Stimulated activated CD8-positive, alpha-beta memory T cell treated with anti-CD3 and anti-CD28 coated beads, Interleukin-15, amount 100 ng/mL, for 4 hours (primary cell): ENCODE data around the gene ATG10.
"Not testable (repeated sequence)": the region's sequence is repeated elsewhere in the genome, so short reads cannot be mapped to it uniquely, and the experiment has no call there.

ENCODE experiments used
- DNase-seq, 2 donors: peaks; one replicate each; pipeline ENCODE4 v3.0.0-alpha.2; 2020; ENCODE audit warnings: low read depth in 2 of 2

The ATG10 gene

DNA sequence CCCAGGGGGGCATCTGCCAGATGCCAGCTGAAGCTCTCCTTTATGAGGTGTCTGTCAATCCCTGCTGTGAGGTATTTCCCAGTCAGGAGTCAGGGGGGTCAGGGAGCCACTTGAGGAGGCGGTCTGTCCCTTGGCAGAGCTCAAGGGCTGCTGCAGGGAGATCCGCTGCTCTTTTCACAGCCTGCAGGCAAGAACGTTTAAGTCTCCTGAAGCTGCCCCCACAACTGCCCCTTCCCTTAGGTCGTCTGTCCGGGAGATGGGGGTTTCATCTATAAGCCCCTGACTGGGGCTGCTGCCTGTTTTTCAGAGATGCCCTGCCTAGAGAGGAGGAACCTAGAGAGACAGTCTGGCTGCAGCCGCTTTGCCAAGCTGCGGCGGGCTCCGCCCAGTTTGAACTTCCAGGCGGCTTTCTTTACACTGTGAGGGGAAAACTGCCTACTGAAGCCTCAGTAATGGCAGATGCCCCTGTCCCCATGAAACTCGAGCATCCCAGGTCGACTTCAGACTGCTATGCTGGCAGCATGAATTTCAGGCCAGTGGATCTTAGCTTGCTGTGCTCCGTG is 158.0 kb downstream of the ATG10 start:
- no peak for DNase-seq

DNA sequence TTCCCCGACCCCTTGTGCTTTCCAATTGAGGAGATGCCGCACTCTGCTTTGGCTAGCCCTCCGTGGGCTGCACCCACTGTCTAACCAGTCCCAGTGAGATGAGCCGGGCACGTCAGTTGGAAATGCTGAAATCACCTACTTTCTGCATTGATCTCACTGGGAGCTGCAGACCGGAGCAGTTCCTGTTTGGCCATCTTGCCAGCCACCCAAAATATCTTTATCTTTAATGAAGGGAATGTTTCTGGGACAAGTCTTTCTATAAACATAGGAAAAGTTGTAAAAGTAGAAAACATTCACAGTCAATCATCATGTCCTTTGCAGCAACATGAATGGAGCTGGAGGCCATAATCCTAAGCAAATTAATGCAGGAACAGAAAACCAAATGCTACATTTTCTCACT is 158.8 kb downstream of the ATG10 start:
- no peak for DNase-seq

DNA sequence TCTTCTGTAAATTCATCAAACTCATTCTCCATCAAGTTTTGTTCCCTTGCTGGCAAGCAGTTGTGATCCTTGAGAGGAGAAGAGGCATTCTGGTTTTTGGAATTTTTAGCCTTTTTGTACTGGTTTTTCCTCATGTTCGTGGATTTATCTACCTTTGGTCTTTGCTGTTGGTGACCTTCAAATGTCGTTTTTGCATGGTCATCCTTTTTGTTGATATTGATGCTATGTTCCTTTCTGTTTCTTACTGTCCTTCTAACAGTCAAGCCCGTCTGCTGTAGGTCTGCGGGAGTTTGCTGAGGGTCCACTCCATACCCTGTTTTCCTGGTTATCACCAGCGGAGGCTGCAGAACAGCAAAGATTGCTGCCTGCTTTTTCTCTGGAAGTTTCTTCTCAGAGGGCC is 165.4 kb downstream of the ATG10 start:
- DNase-seq: no peak

DNA sequence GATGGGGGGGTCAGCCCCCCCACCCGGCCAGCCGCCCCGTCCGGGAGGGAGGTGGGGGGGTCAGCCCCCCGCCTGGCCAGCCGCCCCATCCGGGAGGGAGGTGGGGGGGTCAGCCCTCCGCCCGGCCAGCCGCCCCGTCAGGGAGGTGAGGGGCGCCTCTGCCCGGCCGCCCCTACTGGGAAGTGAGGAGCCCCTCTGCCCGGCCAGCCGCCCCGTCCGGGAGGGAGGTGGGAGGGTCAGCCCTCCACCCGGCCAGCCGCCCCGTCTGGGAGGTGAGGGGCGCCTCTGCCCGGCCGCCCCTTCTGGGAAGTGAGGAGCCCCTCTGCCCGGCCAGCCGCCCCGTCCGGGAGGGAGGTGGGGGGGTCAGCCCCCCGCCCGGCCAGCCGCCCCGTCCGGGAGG is 168.0 kb downstream of the ATG10 start:
- DNase-seq: not testable (repeated sequence)

DNA sequence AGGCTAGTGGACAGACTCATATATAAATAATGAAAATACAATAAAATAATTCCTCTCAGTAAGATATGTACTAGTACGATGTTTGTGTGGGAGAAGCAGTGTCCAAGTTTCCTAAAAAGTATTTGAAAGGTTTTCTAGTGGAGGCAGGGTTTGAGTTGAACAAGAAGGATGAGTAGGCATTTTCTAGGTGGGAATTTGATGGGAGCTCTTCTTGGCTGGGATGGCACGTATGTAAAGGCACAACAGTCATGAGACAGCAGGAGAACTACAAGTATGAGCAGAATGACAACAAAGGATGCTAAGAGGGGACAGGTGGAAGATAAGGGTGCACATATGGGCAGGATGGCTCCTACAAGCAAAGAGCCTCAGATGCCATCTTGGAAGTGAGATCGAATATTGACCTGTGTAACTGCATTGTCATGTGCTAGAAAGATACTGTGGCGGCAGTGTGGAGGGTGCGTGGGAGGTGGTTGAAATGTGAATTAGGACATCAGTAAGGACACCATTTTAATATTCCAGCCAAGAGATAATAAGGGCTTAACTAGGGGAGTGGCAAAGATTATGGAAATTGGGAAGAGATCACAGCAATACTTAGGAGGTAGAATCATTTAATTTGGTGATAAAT is 170.5 kb downstream of the ATG10 start:
- no peak for DNase-seq

DNA sequence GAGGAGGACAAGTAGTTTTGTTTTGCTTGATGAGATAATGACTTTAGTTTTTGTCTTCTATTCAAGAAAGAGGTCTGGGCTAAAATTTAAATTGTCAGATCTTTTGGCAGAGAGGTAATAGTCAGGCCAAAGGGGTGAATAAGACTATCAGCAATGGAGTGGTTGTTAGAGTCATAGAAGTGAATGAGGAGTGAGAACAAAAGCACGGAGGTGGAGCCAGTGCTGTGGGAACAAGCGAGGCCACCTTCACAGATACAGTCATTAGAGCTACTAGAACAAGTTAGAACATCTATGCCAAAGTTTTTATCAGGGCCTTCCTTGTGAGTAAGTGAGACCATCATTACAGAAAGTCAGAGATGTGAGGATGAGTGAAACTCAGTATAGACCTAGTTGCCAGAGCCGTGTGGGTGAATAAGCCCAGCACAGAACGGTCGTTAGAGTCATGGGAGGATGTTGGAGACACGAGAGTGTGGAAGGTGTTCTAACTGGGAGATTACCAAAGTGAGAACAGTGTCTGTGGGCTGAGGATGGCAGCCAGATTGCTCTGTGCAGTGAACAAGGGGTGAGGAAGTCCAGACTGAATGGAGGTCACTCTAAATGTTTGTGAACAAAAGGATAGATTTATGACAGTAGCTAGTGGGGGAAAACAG is 171.2 kb downstream of the ATG10 start:
- no peak for DNase-seq

DNA sequence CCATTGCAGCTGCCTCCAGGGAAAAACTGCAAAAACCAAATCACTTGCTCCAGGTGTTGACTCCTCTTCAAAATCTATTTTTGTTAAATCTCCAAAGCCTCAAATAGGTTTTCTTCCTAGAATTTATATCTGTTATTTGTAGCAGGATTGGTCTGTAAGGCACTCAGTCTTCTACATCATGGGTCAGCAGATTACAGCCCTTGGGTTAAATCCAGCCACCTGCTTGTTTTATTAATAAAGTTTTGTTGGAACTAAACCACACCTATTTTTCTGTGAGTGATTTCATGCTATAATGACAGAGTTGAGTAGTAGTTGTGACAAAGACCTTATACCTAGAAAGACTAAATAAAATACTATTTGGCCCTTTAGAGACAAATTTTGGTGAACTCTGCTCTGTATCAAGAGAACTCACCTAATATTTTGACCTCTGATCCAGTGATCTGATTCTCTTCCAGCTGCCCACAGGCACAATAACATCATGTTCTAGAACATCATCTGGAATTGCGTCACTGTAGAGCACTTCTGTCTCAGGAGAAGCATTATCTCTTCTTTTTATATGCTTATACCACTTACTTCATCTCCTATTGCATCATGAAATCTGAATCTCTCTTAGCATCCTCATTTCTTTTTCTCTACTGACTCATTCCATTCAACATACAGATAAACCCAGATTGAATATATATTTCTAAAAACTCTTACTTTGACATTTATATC is 176.2 kb downstream of the ATG10 start:
- no peak for DNase-seq

DNA sequence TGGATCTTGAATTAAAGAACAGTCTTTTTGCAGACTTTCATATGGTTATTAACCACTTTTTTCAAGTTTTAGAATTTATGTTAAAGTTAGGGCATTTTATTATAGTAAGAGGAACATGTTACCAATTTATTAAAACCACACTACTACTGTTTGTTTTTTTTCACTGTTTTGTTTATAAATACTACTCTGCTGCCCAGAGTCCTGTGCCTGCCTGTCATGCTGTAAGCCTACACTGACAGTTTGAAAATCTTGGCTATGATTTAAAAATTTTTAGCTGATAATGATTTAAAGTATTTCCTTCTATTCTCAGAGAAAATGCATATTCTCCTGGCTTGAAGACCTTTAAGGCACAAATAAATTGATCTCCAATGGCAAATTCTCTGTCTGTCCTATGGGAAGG is 177.6 kb downstream of the ATG10 start:
- DNase-seq: no peak

DNA sequence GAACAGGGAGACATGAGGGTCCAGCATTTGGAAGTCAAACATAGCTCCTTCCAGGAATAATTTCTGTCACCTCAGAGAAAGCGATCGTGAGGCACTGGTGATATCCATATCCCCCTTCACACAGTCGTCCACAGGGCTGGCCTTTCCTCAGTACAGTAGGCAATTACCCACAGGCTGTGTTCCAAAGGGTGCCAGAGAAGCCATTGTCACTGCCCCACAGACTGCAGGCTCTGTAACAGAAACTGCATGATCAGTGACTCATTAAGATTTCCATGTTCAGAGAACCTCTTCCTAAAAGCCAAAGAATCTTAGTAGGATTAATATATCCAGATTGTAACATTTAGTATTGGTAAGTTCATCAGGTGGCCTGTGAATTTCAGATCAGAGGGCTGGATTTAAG is 178.7 kb downstream of the ATG10 start:
- DNase-seq: no peak

DNA sequence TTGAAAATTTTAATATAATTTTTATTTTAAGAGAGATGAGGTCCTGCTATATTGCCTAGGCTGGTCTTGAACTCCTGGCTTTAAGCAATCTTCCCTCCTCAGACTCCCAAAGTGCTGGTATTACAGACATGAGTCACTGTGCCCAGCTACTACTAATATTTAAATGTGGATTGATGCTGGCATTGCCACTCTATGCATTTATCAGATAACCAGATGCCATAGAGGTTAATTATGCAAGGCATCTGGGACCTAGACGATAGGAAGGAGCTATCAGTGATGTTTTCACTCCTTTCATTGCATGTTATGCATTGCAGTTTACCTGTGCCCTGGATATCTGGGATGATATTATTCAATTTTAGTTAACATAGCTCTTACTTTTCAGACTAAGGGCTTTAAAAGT is 179.4 kb downstream of the ATG10 start:
- no peak for DNase-seq

DNA sequence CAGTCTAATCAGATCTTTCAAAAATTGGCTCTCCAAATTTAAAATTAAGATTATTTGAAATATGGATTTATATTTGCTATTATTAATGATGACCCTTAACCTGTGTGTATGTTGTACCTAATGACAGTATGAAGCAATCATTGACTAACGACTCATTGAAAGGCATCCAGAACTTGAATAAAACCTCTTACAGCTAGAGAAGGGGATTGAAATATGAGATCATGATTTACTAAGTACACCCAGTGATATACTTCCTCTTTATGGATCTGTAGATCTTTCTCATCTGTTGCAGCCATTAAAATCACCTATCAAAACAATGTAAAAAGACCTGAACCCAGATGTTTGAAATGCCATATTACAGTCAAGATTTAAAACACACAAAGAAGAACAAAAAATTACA is 179.8 kb downstream of the ATG10 start:
- no peak for DNase-seq

DNA sequence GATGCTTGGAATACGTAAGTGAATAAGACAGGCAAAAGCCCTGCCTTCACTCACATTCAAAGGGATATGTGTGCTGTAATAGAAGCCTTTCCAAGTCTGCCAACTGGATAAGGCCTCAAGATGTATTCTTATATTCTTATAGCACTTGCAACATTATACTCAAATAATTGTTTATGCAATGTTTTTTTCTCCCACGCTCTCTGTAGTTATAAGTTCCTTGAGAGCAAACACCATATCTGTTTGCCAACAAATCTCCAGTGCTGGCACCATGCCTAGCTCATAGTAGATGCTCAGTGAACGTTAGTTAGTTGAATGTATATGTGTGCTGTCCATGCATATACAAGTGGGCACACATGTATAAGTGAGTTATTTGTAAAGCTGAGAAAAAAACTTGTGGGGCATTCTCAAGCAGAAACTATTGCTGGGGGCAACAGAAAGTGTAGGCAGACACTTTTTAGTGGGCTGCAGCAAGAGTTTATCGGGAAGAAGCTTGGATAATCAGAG is 181.2 kb downstream of the ATG10 start:
- DNase-seq: no peak

DNA sequence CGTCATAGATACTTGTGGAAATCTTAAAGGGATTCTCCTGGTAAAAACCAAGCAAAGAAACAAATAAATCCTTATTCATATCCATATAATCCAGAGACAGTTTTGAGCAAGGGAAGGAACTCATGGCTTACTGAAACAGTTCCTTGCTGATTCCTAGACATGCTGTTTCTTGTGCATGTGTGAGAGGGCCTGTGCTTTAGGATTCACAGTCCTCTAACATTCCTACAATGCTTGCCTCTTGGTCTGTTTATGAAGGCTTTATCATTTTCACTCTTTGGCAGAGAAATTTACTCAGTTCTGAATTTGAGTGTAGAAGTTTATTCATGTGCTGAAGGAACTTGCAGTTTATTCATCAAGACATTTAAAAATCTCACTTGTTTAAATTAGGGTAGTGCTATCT is 183.0 kb downstream of the ATG10 start:
- no peak for DNase-seq

DNA sequence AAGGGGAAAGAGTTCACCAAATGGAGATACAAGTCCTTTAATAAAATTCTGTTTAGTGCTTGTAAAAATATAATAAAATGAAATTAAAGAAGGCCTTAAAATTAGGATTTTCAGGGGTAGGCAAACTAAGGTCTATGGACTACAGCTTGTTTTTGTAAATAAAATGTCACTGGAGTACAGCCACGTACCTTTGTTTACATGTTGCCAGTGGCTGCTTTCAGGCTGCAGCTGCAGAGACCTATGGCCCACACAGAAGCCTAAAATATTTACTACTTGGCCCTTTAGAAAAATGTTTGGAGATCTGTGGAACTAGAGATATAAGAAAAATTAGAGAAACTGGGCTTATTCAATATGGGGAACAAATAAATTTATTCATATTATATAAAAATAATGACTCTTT is 183.5 kb downstream of the ATG10 start:
- no peak for DNase-seq

DNA sequence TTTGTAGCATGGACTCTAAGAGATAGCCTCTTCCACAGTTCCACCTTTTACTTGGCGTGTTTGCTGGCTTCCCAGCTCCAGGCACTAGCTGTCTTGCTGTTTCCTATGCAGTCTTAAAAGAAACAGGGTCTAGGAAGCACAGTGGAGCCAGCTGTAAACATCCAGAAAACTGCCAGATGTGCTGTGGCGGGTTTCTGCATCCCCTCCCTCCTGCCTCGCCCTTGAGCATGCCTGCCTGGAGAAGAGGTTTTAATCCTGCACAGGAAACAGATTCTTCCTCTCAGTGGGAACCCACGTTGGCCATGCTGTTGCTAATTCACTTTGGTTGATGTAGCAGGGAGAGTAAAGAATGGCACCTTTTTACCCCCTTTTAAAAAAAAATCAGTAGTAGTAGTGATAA is 185.1 kb downstream of the ATG10 start:
- DNase-seq: no peak

DNA sequence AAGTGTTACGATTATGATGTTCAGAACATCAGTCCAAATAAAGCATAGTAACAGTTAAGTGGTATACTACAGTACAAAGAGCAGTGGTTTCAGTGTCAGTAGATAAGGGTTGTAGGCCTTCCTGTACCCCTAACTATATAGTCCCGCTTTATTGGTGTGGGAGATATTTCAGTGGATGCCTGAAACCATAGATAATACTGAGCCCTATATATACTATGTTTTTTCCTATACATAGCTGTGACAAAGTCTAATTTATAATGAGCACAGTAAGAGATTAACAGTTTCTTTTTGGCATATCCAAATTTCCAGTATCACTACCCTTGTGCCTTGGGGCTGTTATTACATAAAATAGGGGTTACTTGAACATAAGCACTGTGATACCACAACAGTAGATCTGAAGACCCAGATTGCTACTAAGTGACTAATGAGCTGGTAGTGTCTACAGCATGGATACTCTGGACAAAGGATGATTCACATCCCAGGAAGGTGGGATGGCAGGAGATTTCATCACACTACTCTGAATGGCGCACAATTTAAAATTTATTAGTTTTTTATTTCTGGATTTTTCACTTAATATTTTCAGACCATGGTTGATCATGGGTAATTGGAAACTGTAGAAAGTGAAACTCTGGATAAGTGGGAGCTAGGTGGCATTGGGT is 187.1 kb downstream of the ATG10 start:
- no peak for DNase-seq

DNA sequence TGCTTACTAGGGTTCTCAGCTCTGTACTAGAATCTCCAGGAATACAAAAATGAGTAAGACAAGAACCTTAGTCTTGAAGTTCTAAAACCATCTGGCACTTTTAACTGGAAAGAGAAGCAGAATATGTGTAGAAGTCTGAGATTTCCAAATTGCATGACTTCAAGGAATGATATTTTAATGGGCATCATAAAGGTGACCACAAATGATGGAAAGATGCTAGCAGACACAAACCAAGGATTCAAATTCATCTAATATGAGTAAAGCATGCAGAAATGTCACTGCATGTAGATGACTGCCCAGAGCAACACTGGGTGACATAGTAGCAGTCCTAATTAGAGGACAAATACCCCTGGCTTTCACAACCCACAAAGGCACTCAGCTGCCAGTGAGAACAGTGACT is 189.1 kb downstream of the ATG10 start:
- no peak for DNase-seq

DNA sequence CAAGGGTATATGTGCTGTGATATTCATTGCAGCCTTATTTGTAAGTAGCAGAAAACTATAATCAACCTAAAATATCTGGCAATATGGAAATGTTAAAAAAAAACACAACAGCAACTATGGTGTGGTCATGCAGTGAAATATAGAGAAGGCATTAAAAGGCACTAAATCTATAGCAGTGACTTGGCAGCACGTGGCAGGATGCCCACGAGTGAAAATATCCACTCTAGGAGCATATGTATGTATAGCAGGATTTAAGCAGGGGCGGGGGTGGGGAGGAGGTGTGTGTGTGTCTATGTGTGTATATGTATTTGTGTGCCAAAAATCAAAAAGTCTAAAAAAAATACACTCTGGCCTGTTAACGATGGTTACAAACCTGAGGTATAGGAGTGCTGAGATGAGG is 190.8 kb downstream of the ATG10 start:
- DNase-seq: no peak

DNA sequence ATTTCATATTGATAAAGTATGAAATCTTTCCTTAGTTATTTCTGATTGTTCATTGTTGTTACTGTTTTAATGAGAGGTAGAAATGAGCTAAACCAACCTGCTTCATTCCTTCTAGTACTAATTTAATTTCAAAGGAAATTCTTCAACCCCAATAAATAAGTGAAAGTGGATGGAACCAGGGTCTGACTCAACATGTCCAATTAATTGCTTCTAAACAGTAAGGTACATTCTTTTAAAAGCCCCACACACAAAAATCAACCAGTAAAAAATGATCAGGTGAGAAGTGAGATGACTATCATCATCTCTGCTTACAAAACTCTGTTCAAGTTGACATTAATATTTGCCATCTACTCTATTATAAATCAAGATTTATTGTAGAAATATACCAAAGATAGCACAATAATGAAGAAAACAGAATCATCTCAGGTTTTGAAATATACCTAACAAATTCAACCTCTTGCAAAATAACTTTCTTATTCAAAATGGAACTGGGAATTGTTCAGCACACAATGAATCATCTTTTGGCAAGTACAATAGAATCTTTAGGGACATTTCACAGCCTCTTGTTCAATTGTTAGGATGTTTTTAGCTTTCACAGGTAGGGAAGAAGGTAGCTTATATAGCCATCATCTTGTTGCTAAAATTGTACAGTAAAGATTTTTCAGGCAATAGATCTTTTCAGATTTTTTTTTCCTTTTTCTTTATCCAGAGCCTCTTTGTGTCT is 191.8 kb downstream of the ATG10 start:
- no peak for DNase-seq

DNA sequence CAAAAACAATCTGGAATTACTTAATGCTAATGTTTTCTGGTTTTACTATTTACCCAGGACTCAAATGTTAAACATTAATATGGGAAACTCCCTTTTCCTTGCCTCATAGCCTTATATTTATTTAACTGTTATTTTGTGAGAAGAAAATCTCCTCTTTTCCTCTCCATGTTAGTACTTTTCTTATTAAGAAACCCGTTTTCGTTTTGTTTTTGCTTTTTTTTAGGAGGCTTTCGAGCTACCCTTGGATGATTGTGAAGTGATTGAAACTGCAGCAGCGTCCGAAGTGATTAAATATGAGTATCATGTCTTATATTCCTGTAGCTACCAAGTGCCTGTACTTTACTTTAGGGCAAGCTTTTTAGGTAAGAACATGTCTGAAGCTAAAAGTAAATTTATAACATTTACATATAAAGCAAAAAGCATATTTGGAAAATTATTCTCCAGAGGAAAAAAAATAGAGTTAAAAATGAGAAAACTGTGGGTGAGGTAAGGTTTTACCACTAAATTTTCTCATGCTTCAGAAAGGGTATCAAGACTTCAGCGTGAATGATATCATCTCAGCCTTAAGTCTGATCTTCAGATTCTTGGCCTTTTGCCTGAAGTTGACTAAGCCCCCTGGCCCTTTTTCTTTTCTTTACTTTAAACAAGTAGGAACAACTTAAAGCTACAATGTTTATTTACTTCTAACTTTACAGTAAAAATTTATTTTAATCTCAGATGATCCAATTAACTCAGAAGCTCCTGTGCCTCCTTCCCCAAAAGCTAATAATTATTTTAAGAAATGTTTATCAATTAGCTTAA is 192.6 kb downstream of the ATG10 start:
- DNase-seq: no peak
